A673 (cell line): Measurements from ENCODE around the gene LAMA4.

Experiments used
- CTCF ChIP-seq: fragments of 300-800, 200-600 bp; sonication (generic); conservative IDR thresholded peaks from 2 replicates; pipeline ENCODE4 v1.5.1; 2017; ENCODE audit warnings: low read depth, mild to moderate bottlenecking, antibody characterized with exemption, low read length, moderate library complexity, mixed read lengths
- EZH2 ChIP-seq: fragments of 200-600 bp; sonication (generic); IDR thresholded peaks from 2 replicates; pipeline ENCODE4 v1.6.1; 2017; ENCODE audit warnings: borderline replicate concordance, low read depth, mild to moderate bottlenecking, mixed read lengths, antibody characterized with exemption, low read length; ENCODE audit not compliant: poor library complexity, severe bottlenecking

DNA sequence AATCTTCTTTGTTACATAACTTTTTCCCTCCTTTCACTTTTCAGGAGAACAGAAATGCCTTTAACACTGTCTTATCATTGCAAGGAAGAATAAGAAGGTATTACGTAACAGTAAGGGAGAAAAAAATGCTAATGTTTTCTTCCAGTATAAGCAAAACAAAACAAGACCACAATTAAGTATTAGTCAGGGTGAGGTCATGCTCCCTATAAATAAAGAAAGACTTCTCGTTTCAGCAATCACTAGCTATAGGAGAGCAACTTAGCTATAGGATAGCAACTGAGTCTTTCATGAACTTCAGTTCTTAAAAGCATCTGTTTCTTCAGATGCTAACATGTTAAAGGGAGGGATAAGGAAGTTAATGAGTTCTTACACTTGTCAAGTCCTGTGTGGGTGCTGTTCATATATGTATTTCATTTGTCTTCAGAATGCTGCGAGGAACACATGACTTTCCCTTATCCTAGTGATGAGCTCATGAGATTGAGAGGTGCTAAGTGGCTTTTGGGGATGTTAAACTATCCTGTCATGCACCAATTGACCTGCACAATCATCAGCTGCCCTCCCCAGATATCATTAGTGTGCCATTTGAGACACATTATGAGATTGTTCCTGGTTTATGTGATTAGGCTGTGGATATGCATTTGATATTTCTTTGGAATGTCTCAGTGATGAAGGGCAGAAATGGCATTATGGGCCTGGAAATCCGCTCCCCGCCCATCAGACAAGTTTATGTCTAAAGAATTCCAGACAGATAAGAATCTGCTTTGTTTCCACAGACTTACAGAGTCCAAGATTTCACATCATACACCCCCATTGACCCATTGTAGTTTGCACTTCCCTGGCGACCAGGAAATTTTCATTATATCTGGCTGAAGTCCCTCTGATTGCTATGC, 37.5 kb downstream of the LAMA4 start:
- TF ChIP-seq CTCF (no peak), EZH2 (no peak)
